Keratinocyte (primary cell): ENCODE data around the gene TSR1. TPM values are rescaled to one million over a fixed set of nuclear protein-coding genes. Genes with fewer than 3 reads are reported as not detected.

Source experiments
- DNase-seq: peaks from one replicate; pipeline ENCODE4 v3.0.0-alpha.2; 2011; ENCODE audit warnings: low read depth, missing footprints, low spot score
- FAIRE-seq: peaks from 2 replicates; lab custom pipeline; 2011; peaks lifted over from hg19 to GRCh38; lab: Jason Lieb, UNC
- H2AFZ ChIP-seq: 2 replicates; pipeline ENCODE4 v1.6.0; 2012; ENCODE audit warnings: low read length, control low read depth, inconsistent platforms; ENCODE audit not compliant: control insufficient read depth
- H3K27ac ChIP-seq: 2 replicates; pipeline ENCODE4 v1.5.1; 2011; ENCODE audit warnings: low read length; ENCODE audit not compliant: control insufficient read depth, insufficient read depth
- H3K27me3 ChIP-seq: 3 replicates; pipeline ENCODE4 v1.6.0; 2011; ENCODE audit warnings: low read length; ENCODE audit not compliant: control insufficient read depth, insufficient read depth; ENCODE audit errors: extremely low read depth
- H3K36me3 ChIP-seq, 2 experiments: 2 replicates in 1 of 2; 3 replicates in 1 of 2; pipeline ENCODE4 v1.5.1; 2011; ENCODE audit warnings: low read length in 2 of 2, mild to moderate bottlenecking in 1 of 2; ENCODE audit not compliant: control insufficient read depth in 2 of 2, insufficient read depth in 2 of 2; ENCODE audit errors: extremely low read depth in 1 of 2
- H3K4me1 ChIP-seq: 3 replicates; pipeline ENCODE4 v1.5.1; 2011; ENCODE audit warnings: low read length; ENCODE audit not compliant: control insufficient read depth, insufficient read depth; ENCODE audit errors: extremely low read depth
- H3K4me2 ChIP-seq: 3 replicates; pipeline ENCODE4 v1.6.0; 2011; ENCODE audit warnings: low read depth, low read length; ENCODE audit not compliant: control insufficient read depth, insufficient read depth; ENCODE audit errors: extremely low read depth
- H3K4me3 ChIP-seq, 3 experiments: fragments of 200-600 bp in 1 of 3; sonication (generic) in 1 of 3; 2 replicates in 2 of 3; 3 replicates in 1 of 3; pipeline ENCODE4 v1.5.1; 2011 to 2016; ENCODE audit warnings: low read length in 3 of 3, mild to moderate bottlenecking in 3 of 3, control low read depth in 2 of 3, inconsistent platforms in 1 of 3, low read depth in 1 of 3, mixed read lengths in 1 of 3, mixed run types in 1 of 3, moderate library complexity in 1 of 3; ENCODE audit not compliant: control insufficient read depth in 2 of 3, insufficient read depth in 2 of 3; ENCODE audit errors: extremely low read depth in 1 of 3
- H3K79me2 ChIP-seq: 2 replicates; pipeline ENCODE4 v1.6.0; 2012; ENCODE audit warnings: low read length; ENCODE audit not compliant: control insufficient read depth, insufficient read depth
- H3K9ac ChIP-seq: 3 replicates; pipeline ENCODE4 v1.6.0; 2011; ENCODE audit warnings: low read length; ENCODE audit not compliant: control insufficient read depth, insufficient read depth; ENCODE audit errors: extremely low read depth
- H3K9me1 ChIP-seq: 3 replicates; pipeline ENCODE4 v1.6.0; 2011; ENCODE audit warnings: low read length; ENCODE audit not compliant: control insufficient read depth, insufficient read depth; ENCODE audit errors: extremely low read depth
- H3K9me3 ChIP-seq: 2 replicates; pipeline ENCODE4 v1.5.1; 2012; ENCODE audit warnings: low read depth, low read length; ENCODE audit not compliant: control insufficient read depth
- H4K20me1 ChIP-seq: 3 replicates; pipeline ENCODE4 v1.6.0; 2011; ENCODE audit warnings: low read length; ENCODE audit not compliant: control insufficient read depth, insufficient read depth; ENCODE audit errors: extremely low read depth
- EZH2 ChIP-seq: IDR thresholded peaks from one replicate; pipeline ENCODE4 v1.6.1; 2012; ENCODE audit warnings: inconsistent platforms, mild to moderate bottlenecking, low read length, moderate library complexity
- dilution Hi-C: fragments of 300-500 bp; cut with MboI; formaldehyde crosslinking; loops from one replicate; pipeline ENCODE4 v1.7.0; 2020; ENCODE audit warnings: low sequenced_read_pairs; ENCODE audit not compliant: extremely low pct_ligation_motif_present
- polyA plus RNA-seq, 5 experiments: library from polyadenylated mRNA; depleted of rRNA in 3 of 5; stranded (reverse) in 3 of 5; stranded (forward) in 1 of 5; unstranded in 1 of 5; fragments of >200 nt; gene quantifications; 1 replicate in 1 of 5; 2 replicates in 3 of 5; 3 replicates in 1 of 5; pipeline versions ENCODE4 v1.2.1 to v1.2.3, GENCODE V29; 2011 to 2012; ENCODE audit warnings: missing spikeins in 2 of 5, low read depth in 1 of 5, low replicate concordance in 1 of 5
- TF ChIP-seq, protein P1 (sequence below), 3 experiments: IDR thresholded peaks in 1 of 3; conservative IDR thresholded peaks in 1 of 3; optimal IDR thresholded peaks in 1 of 3; 2 replicates in 2 of 3; 3 replicates in 1 of 3; pipeline versions ENCODE3 to v1.5.1; 2011; ENCODE audit warnings: low read length in 3 of 3, mild to moderate bottlenecking in 3 of 3, moderate library complexity in 2 of 3, control low read depth in 1 of 3, inconsistent platforms in 1 of 3; ENCODE audit not compliant: insufficient read depth in 2 of 3; ENCODE audit errors: extremely low read depth in 1 of 3

The TSR1 gene
- polyA plus RNA-seq, 1 donor (not counting 4 experiments of a cell fraction or from before 2014, with no cell fraction given) = 17.1 TPM

GRCh38 chr17:2363318-2363717 is 27.1 kb upstream of the TSR1 start:
- no peak for FAIRE-seq
- peaks cover 5 to 11% of the 10 kb centered on the region in 2 experiments for H3K36me3 ChIP-seq

GRCh38 chr17:2362881-2363280 is 26.6 kb upstream of the TSR1 start:
- Histone ChIP-seq H3K36me3 (peaks cover 5 to 10% of the 10 kb centered on the region in 2 experiments), H3K4me3 (no peak overlapping the region), H3K4me2 (no peak overlapping the region), H3K27me3 (no peaks in the 10 kb centered on the region), H3K9me3 (no peaks in the 10 kb centered on the region), H4K20me1 (no peaks in the 10 kb centered on the region), H3K79me2 (no peaks in the 10 kb centered on the region), H3K27ac (no peak overlapping the region), H3K9ac (no peak overlapping the region), H3K9me1 (no peaks in the 10 kb centered on the region), H2AFZ (no peak overlapping the region), H3K4me1 (peaks cover 16% of the 10 kb centered on the region)
- TF ChIP-seq, protein P1, sequence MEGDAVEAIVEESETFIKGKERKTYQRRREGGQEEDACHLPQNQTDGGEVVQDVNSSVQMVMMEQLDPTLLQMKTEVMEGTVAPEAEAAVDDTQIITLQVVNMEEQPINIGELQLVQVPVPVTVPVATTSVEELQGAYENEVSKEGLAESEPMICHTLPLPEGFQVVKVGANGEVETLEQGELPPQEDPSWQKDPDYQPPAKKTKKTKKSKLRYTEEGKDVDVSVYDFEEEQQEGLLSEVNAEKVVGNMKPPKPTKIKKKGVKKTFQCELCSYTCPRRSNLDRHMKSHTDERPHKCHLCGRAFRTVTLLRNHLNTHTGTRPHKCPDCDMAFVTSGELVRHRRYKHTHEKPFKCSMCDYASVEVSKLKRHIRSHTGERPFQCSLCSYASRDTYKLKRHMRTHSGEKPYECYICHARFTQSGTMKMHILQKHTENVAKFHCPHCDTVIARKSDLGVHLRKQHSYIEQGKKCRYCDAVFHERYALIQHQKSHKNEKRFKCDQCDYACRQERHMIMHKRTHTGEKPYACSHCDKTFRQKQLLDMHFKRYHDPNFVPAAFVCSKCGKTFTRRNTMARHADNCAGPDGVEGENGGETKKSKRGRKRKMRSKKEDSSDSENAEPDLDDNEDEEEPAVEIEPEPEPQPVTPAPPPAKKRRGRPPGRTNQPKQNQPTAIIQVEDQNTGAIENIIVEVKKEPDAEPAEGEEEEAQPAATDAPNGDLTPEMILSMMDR (optimal IDR thresholded peaks at IDR 0.05 in 1 of 3, IDR thresholded peaks at IDR 0.05 in 1 of 3, conservative IDR thresholded peaks at IDR 0.05 in 1 of 3; ENCODE audit: extremely low read depth in 1 of 3, insufficient read depth in 2 of 3, low read length in 3 of 3) = no peak
- no peak for TF ChIP-seq EZH2
- DNase-seq (no peak), FAIRE-seq (no peak)
- dilution Hi-C loops = no loop called here

More at GRCh38 chr17:2363318-2363717, 27.1 kb upstream of the TSR1 start:
- Histone ChIP-seq H3K27ac (no peak overlapping the region), H3K4me1 (peaks cover 16% of the 10 kb centered on the region), H3K9me1 (no peaks in the 10 kb centered on the region), H3K27me3 (no peaks in the 10 kb centered on the region), H3K4me2 (no peak overlapping the region), H3K9me3 (no peaks in the 10 kb centered on the region), H4K20me1 (no peaks in the 10 kb centered on the region), H3K9ac (no peak overlapping the region), H3K4me3 (no peak overlapping the region), H3K79me2 (no peaks in the 10 kb centered on the region), H2AFZ (no peak overlapping the region)
- dilution Hi-C loops = no loop called here
- TF ChIP-seq EZH2 = no peak
- TF ChIP-seq, protein P1 (optimal IDR thresholded peaks at IDR 0.05 in 1 of 3, IDR thresholded peaks at IDR 0.05 in 1 of 3, conservative IDR thresholded peaks at IDR 0.05 in 1 of 3; ENCODE audit: extremely low read depth in 1 of 3, insufficient read depth in 2 of 3, low read length in 3 of 3) = no peak
- DNase-seq = no peak
